HG03460 (cell line): ENCODE measurements around the gene NCF4.

Experiments used
- ATAC-seq: cut with Tn5 transposase; IDR thresholded peaks from one replicate; pipeline ENCODE4 v1.9.1; 2021; ENCODE audit not compliant: unreplicated experiment

The NCF4 gene

DNA sequence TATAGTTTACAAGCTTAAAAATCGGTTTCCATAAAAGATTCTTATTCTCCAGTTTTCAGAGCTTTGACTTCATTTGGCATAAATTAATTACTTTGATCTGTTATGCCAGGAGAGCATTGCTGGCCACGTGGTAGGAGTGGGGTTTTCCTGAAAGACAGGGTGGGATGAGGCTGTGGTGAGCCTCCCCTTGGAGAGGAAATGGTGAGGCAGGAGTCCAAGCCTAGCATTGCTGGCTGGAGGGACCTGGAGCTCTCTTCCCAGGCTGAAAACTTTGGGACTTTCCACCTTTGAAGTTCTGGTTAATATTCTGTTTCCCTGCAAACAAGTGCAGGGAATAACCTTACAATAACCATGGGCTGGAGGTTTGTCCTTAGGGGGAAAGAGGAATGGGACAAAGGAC is 31.5 kb downstream of the NCF4 start:
- ATAC-seq = no peak

GRCh38 chr22:36893262-36893661 is 32.5 kb downstream of the NCF4 start:
- no peak for ATAC-seq

DNA sequence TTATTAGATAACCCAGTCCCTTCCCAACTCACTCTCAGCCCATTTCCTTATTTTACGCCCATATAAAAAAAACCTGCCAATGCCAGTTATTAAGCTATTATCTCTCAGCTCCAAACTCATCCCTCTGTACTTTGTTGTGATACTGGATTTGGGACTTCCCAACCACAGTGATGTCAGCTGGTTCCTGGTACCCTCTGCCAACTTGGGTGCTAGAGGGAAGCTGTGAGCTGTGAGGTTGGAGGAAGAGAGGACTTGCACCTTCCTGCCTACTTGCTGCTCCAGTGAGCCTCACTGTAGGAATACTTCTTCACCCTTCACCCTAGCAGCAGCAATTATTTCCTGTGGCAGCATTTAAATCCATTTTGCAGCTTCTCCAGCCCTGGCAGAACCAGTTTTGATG is 33.5 kb downstream of the NCF4 start:
- no peak for ATAC-seq

DNA sequence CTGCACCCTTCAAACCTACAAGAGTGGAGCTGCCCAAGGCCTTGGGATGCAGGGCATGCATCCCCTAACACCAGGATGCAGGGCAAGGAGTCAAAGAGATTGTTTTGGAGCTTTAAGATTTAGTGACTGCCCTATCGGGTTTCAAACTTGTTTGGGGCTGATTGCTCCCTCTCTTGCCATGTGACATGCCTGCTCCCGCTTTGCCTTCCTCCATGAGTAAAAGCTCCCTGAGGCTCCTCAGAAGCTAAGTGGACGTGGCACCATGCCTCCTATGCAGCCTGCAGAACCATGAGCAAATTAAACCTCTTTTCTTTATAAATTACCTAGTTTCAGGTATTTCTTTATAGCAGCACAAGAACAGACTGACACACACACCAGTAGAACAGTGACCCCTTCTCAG is 36.8 kb downstream of the NCF4 start:
- no peak for ATAC-seq

DNA sequence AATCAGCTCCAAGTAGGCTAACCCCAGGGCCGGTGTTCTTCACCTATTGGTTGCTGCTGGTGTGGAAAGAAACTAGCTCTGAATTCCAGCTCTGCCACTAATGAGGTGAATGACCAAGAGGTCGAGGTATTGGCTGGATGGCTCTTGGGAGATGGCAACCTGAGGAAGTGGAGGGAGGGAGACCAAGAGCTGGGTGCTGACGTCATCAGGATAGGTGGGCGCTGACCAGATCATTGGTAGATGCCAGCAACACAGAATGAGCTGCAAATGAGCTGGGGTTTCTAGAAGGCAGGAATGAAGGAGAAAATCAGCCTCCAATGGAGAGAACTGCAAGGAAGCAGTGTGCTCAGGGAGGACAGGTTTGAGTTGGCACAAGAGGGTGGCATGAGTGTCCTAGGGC is 37.9 kb downstream of the NCF4 start:
- no peak for ATAC-seq

GRCh38 chr22:36899498-36899897 is 38.7 kb downstream of the NCF4 start:
- ATAC-seq = no peak

DNA sequence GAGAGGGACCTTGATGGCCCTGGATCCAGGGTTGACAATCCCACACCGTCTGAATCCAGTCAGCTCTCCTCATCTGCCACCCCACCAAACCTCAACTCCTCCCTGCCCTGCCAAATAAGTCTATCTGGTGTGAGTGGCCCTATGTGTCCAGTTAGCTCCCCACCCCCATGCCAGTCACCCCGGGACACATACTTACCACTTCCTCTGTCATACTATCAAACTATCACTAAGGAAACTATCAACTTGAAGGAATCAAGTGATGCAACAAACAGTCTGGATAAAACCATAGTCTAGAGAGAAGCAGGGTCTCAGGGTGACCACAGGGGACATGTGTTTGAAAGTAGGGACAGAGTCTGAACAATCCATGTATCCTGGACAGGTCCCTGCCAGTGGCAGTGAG is 39.4 kb downstream of the NCF4 start:
- ATAC-seq = no peak

DNA sequence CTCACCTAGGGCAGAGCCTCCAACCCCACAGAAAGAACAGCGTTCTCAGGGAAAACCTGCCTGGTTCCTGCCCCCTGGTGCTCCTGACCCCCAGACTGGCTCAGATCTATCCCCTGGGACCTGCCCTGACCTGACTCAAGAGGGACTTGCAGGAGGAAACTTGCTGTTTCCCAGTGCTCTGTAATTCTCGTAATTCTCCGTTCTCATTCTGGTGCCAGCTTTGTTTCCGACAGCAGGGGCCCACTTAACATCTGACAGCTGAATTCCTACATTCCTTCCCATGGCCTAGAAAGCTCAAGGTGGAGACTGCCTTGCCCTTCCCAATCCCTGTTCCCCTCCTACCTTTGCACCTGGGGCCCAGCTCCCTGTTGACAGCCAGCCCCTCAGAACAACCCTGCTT is 40.1 kb downstream of the NCF4 start:
- no peak for ATAC-seq

- ATAC-seq = peak; percentile 79
Observed at GRCh38 chr22:36901411-36902142, 40.8 kb downstream of the NCF4 start.

- ATAC-seq = no peak
Observed at GRCh38 chr22:36902143-36902926, 41.5 kb downstream of the NCF4 start.

- ATAC-seq = no peak
Observed at GRCh38 chr22:36904260-36904880, 43.6 kb downstream of the NCF4 start.

GRCh38 chr22:36907253-36908195 is 46.7 kb downstream of the NCF4 start:
- no peak for ATAC-seq

- ATAC-seq = no peak
Observed at GRCh38 chr22:36910461-36910860, 49.7 kb downstream of the NCF4 start.

- ATAC-seq = no peak
Observed at GRCh38 chr22:36911887-36912661, 51.3 kb downstream of the NCF4 start.

DNA sequence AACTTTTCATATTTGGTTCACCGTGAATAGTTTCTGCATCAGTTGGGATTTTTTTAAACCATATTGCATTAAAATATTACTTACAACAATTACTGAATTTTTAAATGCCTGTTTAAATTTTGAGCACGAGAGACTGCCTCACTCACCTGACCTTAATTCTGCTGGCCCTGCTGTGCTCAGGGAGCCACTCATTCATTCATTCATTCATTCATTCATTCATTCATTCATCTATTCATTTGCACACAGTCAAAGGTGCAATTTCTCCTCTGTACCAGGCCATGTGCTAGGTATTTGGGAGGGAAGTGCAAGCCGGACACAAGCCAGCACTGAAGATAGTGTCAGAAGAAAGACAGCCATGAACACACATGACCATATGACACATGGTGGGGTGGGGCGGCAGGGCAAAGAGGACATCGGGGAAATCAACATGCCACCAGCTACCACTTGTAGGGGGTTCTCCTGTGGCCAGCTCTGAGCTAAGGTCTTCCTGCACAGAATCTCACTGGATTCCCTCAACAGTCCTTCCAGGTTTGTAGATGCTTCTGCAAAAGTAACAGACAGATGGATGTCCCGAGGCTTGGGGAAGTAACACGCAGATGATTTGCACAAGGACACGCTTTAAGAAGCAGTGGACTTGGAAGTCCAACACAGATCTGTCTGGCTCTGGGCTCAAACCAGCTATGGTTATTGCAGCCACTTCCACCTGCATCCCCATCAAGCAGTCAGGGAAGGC is 52.1 kb downstream of the NCF4 start:
- no peak for ATAC-seq

- ATAC-seq = no peak
Observed at GRCh38 chr22:36913427-36914389, 52.9 kb downstream of the NCF4 start, which contains the start of gene CSF2RB. Gene CSF2RB (plus strand): TSS chr22:36913628. CDS start chr22:36922208, 8,580 bp downstream.

DNA sequence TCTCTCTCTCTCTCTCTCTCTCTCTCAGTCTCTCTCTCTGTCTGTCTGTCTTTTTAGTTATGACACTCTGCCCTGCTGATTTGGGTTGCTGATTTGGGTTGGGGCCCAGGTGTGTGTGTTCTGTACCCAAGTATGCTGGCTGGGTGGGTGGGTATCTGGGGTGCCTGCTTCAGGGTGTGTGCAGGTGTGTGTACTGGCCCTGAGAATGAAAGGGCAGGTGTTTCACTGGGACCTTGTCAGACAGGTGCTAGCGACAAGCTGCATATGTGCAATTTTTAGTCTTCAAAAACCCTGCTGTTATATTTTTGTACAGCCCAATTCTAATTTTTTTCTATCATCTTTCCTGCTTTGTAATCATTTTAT is 53.6 kb downstream of the NCF4 start:
- no peak for ATAC-seq

- no peak for ATAC-seq
Observed at GRCh38 chr22:36916034-36916433, 55.2 kb downstream of the NCF4 start.
